Measurements from ENCODE around the gene KCNN4. TPM values are rescaled to one million over a fixed set of nuclear protein-coding genes. Genes with fewer than 3 reads are reported as not detected.
A peak's percentile ranks its signal among the peaks of the same experiment; 100 is the strongest.
"Not testable (repeated sequence)": the region's sequence is repeated elsewhere in the genome, so short reads cannot be mapped to it uniquely, and the experiment has no call there.

KCNN4 gene
- polyA plus RNA-seq, 2 donors, result 3.9 to 4.6 TPM

DNA sequence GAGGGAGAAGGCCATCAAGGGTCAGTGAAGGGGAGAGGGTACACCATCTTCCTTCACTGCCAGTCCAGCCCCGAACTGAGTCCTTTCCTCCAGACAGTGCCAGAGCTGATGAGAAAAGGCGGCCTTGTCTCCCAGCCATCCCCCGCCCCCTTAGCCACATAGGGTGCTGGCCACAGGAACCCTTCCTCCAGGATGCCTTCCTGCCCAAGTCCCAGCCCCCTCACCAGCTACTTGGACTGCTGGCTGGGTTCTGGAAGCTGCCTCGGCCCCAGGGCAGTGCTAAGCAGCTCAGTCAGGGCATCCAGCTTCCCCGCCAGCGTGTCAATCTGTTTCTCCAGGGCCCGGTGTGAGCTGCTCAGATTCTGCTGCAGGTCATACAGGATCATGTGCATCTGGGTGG is 13.5 kb downstream of the KCNN4 start:
- Histone ChIP-seq H3K4me3 (ENCODE audit: low read depth in 1 of 2, low read length in 2 of 2) (no peak overlapping the region), H3K27ac (ENCODE audit: low read depth in 2 of 2, low read length in 1 of 2) (peak overlapping the region in 1 of 2 donors; percentile 26), H3K36me3 (ENCODE audit: control insufficient read depth in 2 of 2, insufficient read depth in 2 of 2, low read length in 1 of 2) (peaks cover 0 to 3% of the 10 kb centered on the region in 2 donors), H3K9me3 (ENCODE audit: control insufficient read depth in 2 of 2, insufficient read depth in 1 of 2, low read depth in 1 of 2, low read length in 1 of 2) (no peaks in the 10 kb centered on the region), H3K27me3 (ENCODE audit: control insufficient read depth in 1 of 2, insufficient read depth in 2 of 2, low read length in 2 of 2) (no peaks in the 10 kb centered on the region), H3K4me1 (ENCODE audit: control insufficient read depth in 2 of 2, insufficient read depth in 2 of 2, low read length in 1 of 2) (peaks cover 0 to 9% of the 10 kb centered on the region in 2 donors)
- WGBS, 2 donors, result 74 to 75% methylated on average over 7 of the region's 7 CpGs

DNA sequence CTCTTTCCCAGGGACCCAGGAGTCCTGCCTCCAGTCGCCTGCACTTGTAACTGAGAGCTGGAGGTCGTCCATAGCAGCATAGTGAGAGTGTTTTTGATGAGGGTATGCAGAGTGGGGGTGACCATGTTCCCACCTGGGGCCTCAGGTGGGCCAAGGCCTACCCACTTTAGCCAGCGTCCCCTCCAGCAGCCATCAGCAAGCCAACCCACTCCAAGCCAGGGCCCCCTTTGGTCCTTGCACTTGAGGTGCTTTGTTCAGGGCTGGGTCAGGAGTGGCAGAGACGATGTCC is 14.1 kb downstream of the KCNN4 start:
- 76 to 78% methylated on average over 4 of the region's 4 CpGs for WGBS, 2 donors
- H3K4me1 ChIP-seq (ENCODE audit: control insufficient read depth in 2 of 2, insufficient read depth in 2 of 2, low read length in 1 of 2), result peaks cover 0 to 9% of the 10 kb centered on the region in 2 donors
- H3K36me3 ChIP-seq (ENCODE audit: control insufficient read depth in 2 of 2, insufficient read depth in 2 of 2, low read length in 1 of 2), result peaks cover 0 to 3% of the 10 kb centered on the region in 2 donors
- peak overlapping the region in 1 of 2 donors; percentile 14 for H3K27ac ChIP-seq (ENCODE audit: low read depth in 2 of 2, low read length in 1 of 2)
- no peaks in the 10 kb centered on the region for H3K9me3 ChIP-seq (ENCODE audit: control insufficient read depth in 2 of 2, insufficient read depth in 1 of 2, low read depth in 1 of 2, low read length in 1 of 2)
- H3K4me3 ChIP-seq (ENCODE audit: low read depth in 1 of 2, low read length in 2 of 2), result no peak overlapping the region
- no peaks in the 10 kb centered on the region for H3K27me3 ChIP-seq (ENCODE audit: control insufficient read depth in 1 of 2, insufficient read depth in 2 of 2, low read length in 2 of 2)

DNA sequence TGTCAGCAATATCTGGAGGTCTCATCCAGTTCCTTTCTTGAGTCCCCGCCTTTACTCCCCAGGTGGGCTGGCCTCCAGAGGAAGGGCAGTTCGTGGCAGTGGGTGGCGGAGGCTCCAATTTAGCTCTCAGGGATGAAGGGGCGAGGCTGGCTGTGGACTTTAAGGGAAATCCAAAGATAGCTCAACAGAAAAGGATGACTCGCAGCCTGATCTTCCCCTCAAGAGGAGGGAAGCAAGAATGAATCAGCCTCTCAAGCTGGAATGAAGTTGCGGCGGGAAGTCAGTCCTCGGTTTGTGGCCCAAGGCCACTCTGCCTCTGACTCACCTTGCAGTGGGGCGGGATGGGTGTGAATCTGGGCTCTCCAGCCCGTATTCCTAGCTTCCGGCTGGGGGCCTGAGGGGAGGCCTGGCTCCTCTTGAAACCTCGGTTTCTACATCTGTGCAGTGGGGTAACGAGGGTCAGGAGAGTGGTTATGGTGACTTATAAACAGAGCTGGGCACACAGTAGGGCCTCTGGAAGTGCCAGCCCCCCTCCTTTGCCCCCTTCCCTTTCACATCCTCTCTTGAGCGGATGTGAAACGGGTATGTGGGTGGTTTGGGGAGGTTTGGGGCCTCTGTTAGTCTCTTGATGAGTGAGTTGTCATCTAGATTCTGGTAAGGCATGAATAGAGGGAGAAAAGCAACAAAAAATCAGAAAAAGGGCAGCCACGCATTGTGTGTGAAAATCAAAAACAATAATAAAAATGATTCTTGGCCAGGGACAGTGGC is 15.5 kb downstream of the KCNN4 start:
- Histone ChIP-seq H3K27me3 (ENCODE audit: control insufficient read depth in 1 of 2, insufficient read depth in 2 of 2, low read length in 2 of 2) (no peaks in the 10 kb centered on the region), H3K9me3 (ENCODE audit: control insufficient read depth in 2 of 2, insufficient read depth in 1 of 2, low read depth in 1 of 2, low read length in 1 of 2) (no peaks in the 10 kb centered on the region), H3K4me3 (ENCODE audit: low read depth in 1 of 2, low read length in 2 of 2) (no peak overlapping the region), H3K4me1 (ENCODE audit: control insufficient read depth in 2 of 2, insufficient read depth in 2 of 2, low read length in 1 of 2) (peaks cover 0 to 9% of the 10 kb centered on the region in 2 donors), H3K36me3 (ENCODE audit: control insufficient read depth in 2 of 2, insufficient read depth in 2 of 2, low read length in 1 of 2) (peaks cover 0 to 3% of the 10 kb centered on the region in 2 donors), H3K27ac (ENCODE audit: low read depth in 2 of 2, low read length in 1 of 2) (peak overlapping the region; percentile 69 to 77)
- 20 to 32% methylated on average over 16 of the region's 16 CpGs for WGBS, 2 donors

DNA sequence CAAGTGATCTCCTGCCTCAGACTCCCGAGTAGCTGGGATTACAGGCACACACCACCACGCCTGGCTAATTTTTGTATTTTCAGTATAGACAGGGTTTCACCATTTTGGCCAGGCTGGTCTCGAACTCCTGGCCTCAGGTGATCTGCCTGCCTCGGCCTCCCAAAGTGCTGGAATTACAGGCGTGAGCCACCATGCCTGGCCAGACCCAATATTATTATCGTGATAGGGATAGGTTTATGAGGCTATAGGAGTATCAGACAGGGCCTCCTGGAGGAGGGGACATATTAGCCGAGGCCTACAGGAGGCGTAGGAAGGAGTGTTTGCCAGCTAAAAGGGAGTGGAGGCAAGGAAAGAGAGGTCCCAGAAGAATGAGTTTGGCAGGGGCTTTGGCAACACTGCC is 16.1 kb downstream of the KCNN4 start:
- H3K27ac ChIP-seq (ENCODE audit: low read depth in 2 of 2, low read length in 1 of 2), result peak overlapping the region; percentile 66 to 77
- H3K27me3 ChIP-seq (ENCODE audit: control insufficient read depth in 1 of 2, insufficient read depth in 2 of 2, low read length in 2 of 2); H3K36me3 ChIP-seq (ENCODE audit: control insufficient read depth in 2 of 2, insufficient read depth in 2 of 2, low read length in 1 of 2); H3K4me3 ChIP-seq (ENCODE audit: low read depth in 1 of 2, low read length in 2 of 2); H3K4me1 ChIP-seq (ENCODE audit: control insufficient read depth in 2 of 2, insufficient read depth in 2 of 2, low read length in 1 of 2); H3K9me3 ChIP-seq (ENCODE audit: control insufficient read depth in 2 of 2, insufficient read depth in 1 of 2, low read depth in 1 of 2, low read length in 1 of 2): not testable (repeated sequence)
- 65% methylated on average over 8 of the region's 8 CpGs for WGBS, 2 donors

DNA sequence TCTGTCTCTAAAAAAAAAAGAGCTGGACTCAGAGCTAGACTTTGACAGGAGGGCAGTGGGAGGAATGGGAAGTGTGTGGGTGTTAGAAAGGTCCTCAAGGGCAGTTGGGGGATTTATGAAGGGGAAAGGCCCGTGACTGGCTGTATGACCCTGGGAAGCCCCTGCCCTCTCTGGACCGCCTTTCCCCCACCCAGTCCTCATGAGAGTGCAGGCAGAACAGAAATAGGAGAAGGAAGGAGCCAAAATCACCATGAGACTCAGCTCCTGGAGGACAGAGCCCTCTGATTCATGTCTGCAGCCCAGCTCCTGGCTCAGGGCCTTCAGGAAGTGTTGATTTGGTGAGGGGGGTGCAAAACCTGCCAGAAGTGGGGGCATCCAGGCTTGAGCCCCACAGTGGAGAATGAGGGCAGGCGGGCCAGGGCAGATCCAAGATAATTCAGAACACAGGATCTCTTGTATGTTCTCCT is 17.3 kb downstream of the KCNN4 start:
- Histone ChIP-seq H3K4me1 (ENCODE audit: control insufficient read depth in 2 of 2, insufficient read depth in 2 of 2, low read length in 1 of 2) (peaks cover 0 to 9% of the 10 kb centered on the region in 2 donors), H3K27me3 (ENCODE audit: control insufficient read depth in 1 of 2, insufficient read depth in 2 of 2, low read length in 2 of 2) (no peaks in the 10 kb centered on the region), H3K4me3 (ENCODE audit: low read depth in 1 of 2, low read length in 2 of 2) (no peak overlapping the region), H3K27ac (ENCODE audit: low read depth in 2 of 2, low read length in 1 of 2) (peak overlapping the region in 1 of 2 donors; percentile 33), H3K9me3 (ENCODE audit: control insufficient read depth in 2 of 2, insufficient read depth in 1 of 2, low read depth in 1 of 2, low read length in 1 of 2) (no peaks in the 10 kb centered on the region), H3K36me3 (ENCODE audit: control insufficient read depth in 2 of 2, insufficient read depth in 2 of 2, low read length in 1 of 2) (no peaks in the 10 kb centered on the region)
- WGBS, 2 donors, result 43 to 47% methylated on average over 3 of the region's 3 CpGs

DNA sequence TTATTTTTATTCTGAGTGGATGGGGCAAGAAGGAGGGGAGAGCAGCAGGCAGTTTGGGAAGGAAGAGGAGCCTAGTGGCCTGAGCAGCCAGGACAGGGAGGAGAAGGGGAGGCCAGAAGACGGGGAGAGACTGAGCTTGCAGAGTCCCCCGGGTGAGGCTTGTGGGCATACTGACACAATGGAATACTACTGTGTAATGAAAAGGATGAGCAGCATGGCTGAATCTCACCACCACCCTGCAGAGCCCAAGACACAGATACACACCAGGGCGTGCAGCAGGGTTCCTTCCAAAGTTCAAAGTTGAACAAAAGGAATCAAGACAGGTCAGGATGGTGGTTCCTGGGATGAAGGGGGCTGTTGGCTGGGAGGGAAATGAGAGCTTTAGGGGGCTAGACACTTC is 18.0 kb downstream of the KCNN4 start:
- 91 to 94% methylated on average over 3 of the region's 3 CpGs for WGBS, 2 donors
- Histone ChIP-seq H3K4me1 (ENCODE audit: control insufficient read depth in 2 of 2, insufficient read depth in 2 of 2, low read length in 1 of 2) (peaks cover 0 to 9% of the 10 kb centered on the region in 2 donors), H3K36me3 (ENCODE audit: control insufficient read depth in 2 of 2, insufficient read depth in 2 of 2, low read length in 1 of 2) (no peaks in the 10 kb centered on the region), H3K27ac (ENCODE audit: low read depth in 2 of 2, low read length in 1 of 2) (no peak overlapping the region), H3K27me3 (ENCODE audit: control insufficient read depth in 1 of 2, insufficient read depth in 2 of 2, low read length in 2 of 2) (no peaks in the 10 kb centered on the region), H3K4me3 (ENCODE audit: low read depth in 1 of 2, low read length in 2 of 2) (no peak overlapping the region), H3K9me3 (ENCODE audit: control insufficient read depth in 2 of 2, insufficient read depth in 1 of 2, low read depth in 1 of 2, low read length in 1 of 2) (no peaks in the 10 kb centered on the region)

DNA sequence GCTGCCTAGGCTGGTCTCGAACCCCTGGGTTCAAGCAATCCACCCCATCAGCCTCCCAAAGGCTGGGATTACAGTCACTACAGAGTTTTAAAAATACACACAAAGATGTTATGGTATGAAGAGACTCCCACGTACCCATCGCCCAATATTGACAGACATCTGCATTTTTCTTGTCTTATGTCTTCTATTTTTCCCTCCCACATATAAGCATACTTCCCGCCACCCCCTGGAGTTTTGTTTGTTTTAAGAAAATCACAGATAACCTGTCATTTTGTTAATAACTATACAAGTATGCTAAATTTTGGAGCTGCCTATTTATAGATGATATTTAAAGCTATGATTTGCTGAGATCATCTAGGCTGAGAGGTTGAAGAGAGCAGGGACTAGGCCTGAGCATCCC is 19.8 kb downstream of the KCNN4 start:
- Histone ChIP-seq H3K36me3 (ENCODE audit: control insufficient read depth in 2 of 2, insufficient read depth in 2 of 2, low read length in 1 of 2) (no peaks in the 10 kb centered on the region), H3K9me3 (ENCODE audit: control insufficient read depth in 2 of 2, insufficient read depth in 1 of 2, low read depth in 1 of 2, low read length in 1 of 2) (no peaks in the 10 kb centered on the region), H3K4me3 (ENCODE audit: low read depth in 1 of 2, low read length in 2 of 2) (no peak overlapping the region), H3K27me3 (ENCODE audit: control insufficient read depth in 1 of 2, insufficient read depth in 2 of 2, low read length in 2 of 2) (no peaks in the 10 kb centered on the region), H3K27ac (ENCODE audit: low read depth in 2 of 2, low read length in 1 of 2) (peak overlapping the region in 1 of 2 donors; percentile 40), H3K4me1 (ENCODE audit: control insufficient read depth in 2 of 2, insufficient read depth in 2 of 2, low read length in 1 of 2) (peaks cover 0 to 9% of the 10 kb centered on the region in 2 donors)
- WGBS, 2 donors, result 90 to 93% methylated on average over 4 of the region's 4 CpGs

DNA sequence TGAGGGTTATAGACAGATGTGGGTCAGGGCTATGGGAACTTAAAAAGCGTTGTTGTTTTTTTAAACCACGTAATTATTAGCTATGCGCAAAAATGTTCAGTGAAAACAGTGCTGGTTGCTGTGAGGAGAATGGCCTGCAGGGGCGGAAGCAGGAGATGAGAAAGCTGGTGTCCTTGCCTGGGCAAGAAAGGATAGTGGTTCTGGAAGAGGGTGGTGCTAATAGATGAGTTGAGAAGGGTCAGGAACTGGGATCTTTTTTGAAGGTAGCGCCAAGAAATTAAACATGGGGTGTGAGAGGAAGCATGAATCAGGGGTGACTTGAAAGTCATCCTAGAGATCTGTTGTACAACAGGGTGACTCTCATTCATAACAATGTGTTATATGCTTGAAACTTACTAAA is 21.3 kb downstream of the KCNN4 start:
- no peak overlapping the region for H3K4me3 ChIP-seq (ENCODE audit: low read depth in 1 of 2, low read length in 2 of 2)
- H3K27ac ChIP-seq (ENCODE audit: low read depth in 2 of 2, low read length in 1 of 2), result peak overlapping the region; percentile 76 to 87
- H3K36me3 ChIP-seq (ENCODE audit: control insufficient read depth in 2 of 2, insufficient read depth in 2 of 2, low read length in 1 of 2), result no peaks in the 10 kb centered on the region
- H3K27me3 ChIP-seq (ENCODE audit: control insufficient read depth in 1 of 2, insufficient read depth in 2 of 2, low read length in 2 of 2), result no peaks in the 10 kb centered on the region
- WGBS, 2 donors, result 35 to 55% methylated on average over 5 of the region's 5 CpGs
- peaks cover 0 to 5% of the 10 kb centered on the region in 2 donors for H3K4me1 ChIP-seq (ENCODE audit: control insufficient read depth in 2 of 2, insufficient read depth in 2 of 2, low read length in 1 of 2)
- no peaks in the 10 kb centered on the region for H3K9me3 ChIP-seq (ENCODE audit: control insufficient read depth in 2 of 2, insufficient read depth in 1 of 2, low read depth in 1 of 2, low read length in 1 of 2)

DNA sequence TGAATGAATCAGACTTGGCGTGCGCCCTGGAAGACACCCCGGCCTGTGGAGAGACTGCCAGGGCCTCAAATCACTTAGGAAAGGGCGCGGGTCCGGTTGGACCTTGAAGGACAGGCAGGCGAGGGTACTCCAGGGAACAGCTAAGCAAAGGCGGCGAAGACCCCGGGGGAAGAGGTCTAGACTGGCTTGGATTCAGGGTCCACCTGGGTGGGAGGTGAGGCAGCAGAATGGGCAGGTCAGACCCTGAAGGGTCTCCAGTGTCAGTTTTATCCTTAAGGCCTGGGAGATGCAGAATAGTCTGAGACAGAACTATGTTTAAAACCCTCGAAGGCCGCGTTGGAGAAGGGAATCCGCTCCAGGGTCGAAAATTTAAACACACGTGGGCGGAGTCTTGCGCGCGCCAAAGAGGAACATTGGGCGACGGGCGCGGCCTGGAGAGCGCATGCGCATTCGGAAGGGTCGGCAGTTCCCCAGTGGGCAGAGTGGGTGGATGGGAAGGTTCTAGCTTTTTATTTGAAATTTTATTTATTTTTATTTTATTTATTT is 25.4 kb downstream of the KCNN4 start:
- Histone ChIP-seq H3K36me3 (ENCODE audit: control insufficient read depth in 2 of 2, insufficient read depth in 2 of 2, low read length in 1 of 2) (no peaks in the 10 kb centered on the region), H3K4me3 (ENCODE audit: low read depth in 1 of 2, low read length in 2 of 2) (peak overlapping the region; percentile 59 to 66), H3K27me3 (ENCODE audit: control insufficient read depth in 1 of 2, insufficient read depth in 2 of 2, low read length in 2 of 2) (no peaks in the 10 kb centered on the region), H3K27ac (ENCODE audit: low read depth in 2 of 2, low read length in 1 of 2) (peak overlapping the region; percentile 97 to 100), H3K9me3 (ENCODE audit: control insufficient read depth in 2 of 2, insufficient read depth in 1 of 2, low read depth in 1 of 2, low read length in 1 of 2) (no peaks in the 10 kb centered on the region), H3K4me1 (ENCODE audit: control insufficient read depth in 2 of 2, insufficient read depth in 2 of 2, low read length in 1 of 2) (no peaks in the 10 kb centered on the region)
- 0 to 1% methylated on average over 28 of the region's 28 CpGs for WGBS, 2 donors

Measured in esophagus (tissue), 2 donors.